ENCODE data around the gene GALNT18. TPM values are rescaled to one million over a fixed set of nuclear protein-coding genes. Genes with fewer than 3 reads are reported as not detected.

Gene GALNT18
- total RNA-seq, 1 experiment from 2014 or later: 9.2 TPM

DNA sequence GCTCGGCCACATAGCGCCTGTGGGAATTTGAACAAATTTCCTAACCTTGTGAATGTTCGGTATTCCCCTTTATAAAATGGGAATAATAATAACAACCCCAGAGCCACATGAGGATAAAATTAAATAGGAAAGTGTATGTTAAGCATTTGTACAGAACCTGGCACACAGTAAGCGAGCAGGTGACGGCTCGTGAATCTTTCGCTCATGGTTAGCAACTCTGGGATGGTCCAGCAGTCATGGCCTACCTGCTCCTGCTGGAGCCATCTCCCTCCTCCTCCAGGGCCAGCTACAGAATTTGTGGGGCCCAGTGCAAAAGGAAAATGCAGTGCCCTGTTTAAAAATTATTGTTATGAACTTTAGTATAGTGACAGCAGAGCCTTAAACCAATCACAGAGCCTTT is 180.3 kb downstream of the GALNT18 start:
- CTCF ChIA-PET: no interaction called here
- Mint-ChIP-seq H3K27ac (ENCODE audit: unreplicated experiment) (no peak overlapping the region), H3K4me3 (ENCODE audit: low read depth, unreplicated experiment) (no peak overlapping the region), H3K9me3 (ENCODE audit: low read depth, unreplicated experiment) (no peaks in the 10 kb centered on the region), H3K36me3 (ENCODE audit: insufficient read depth, unreplicated experiment) (no peaks in the 10 kb centered on the region), H3K4me1 (ENCODE audit: low read depth, unreplicated experiment) (peaks cover 34% of the 10 kb centered on the region), H3K27me3 (ENCODE audit: unreplicated experiment) (no peaks in the 10 kb centered on the region)
- no peak for DNase-seq
- TF ChIP-seq, protein P1, sequence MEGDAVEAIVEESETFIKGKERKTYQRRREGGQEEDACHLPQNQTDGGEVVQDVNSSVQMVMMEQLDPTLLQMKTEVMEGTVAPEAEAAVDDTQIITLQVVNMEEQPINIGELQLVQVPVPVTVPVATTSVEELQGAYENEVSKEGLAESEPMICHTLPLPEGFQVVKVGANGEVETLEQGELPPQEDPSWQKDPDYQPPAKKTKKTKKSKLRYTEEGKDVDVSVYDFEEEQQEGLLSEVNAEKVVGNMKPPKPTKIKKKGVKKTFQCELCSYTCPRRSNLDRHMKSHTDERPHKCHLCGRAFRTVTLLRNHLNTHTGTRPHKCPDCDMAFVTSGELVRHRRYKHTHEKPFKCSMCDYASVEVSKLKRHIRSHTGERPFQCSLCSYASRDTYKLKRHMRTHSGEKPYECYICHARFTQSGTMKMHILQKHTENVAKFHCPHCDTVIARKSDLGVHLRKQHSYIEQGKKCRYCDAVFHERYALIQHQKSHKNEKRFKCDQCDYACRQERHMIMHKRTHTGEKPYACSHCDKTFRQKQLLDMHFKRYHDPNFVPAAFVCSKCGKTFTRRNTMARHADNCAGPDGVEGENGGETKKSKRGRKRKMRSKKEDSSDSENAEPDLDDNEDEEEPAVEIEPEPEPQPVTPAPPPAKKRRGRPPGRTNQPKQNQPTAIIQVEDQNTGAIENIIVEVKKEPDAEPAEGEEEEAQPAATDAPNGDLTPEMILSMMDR (IDR thresholded peaks at IDR 0.05; ENCODE audit: unreplicated experiment): no peak
- intact Hi-C loops (cut with micrococcal nuclease; ENCODE audit: unreplicated experiment): no loop called here
- BruUV-seq (replicated peaks): no TSS peak

DNA sequence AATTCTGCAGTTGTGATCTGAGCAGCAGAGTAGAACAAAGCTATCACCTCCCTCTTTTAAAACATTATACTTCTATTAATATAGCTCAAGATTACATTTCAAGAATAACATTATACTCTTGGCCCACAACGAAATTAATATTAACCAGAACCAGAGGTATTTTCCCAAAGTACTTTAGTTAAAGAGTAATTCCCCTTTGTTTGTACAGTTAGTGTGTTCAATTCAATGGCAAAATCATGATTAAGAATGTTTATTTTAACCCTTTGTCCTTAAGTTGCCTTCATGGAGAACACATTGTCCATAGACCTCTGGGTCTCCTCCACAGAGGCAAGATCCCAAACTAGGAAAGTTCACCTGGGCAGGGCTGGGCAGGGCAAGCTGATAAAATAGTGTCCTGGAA is 180.7 kb downstream of the GALNT18 start:
- Mint-ChIP-seq H3K27me3 (ENCODE audit: unreplicated experiment) (no peaks in the 10 kb centered on the region), H3K27ac (ENCODE audit: unreplicated experiment) (no peak overlapping the region), H3K4me3 (ENCODE audit: low read depth, unreplicated experiment) (no peak overlapping the region), H3K4me1 (ENCODE audit: low read depth, unreplicated experiment) (peaks cover 34% of the 10 kb centered on the region), H3K36me3 (ENCODE audit: insufficient read depth, unreplicated experiment) (no peaks in the 10 kb centered on the region), H3K9me3 (ENCODE audit: low read depth, unreplicated experiment) (no peaks in the 10 kb centered on the region)
- TF ChIP-seq, protein P1 (IDR thresholded peaks at IDR 0.05; ENCODE audit: unreplicated experiment): no peak
- CTCF ChIA-PET: no interaction called here
- BruUV-seq (replicated peaks): no TSS peak
- DNase-seq: no peak
- intact Hi-C loops (cut with micrococcal nuclease; ENCODE audit: unreplicated experiment): no loop called here

DNA sequence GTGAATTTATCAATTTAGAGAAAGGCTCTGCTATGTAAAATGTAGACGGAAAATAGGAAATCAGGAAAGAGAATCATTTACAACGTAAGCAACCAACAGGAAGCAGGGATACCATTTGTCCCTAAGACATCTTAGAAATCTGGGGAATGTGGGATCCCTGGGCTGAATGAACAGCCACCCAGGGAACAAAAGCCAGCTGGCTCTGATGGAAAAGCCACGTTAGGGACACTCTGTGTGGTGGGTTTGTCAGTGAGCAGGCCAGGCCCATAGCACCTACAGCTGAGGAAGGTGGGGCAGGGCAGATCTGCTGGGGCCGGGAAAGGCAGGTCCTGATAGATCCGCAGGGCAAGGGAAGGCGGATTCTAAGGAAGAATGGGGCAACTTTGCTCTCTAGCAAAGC is 181.7 kb downstream of the GALNT18 start:
- Mint-ChIP-seq H3K27ac (ENCODE audit: unreplicated experiment) (no peak overlapping the region), H3K9me3 (ENCODE audit: low read depth, unreplicated experiment) (no peaks in the 10 kb centered on the region), H3K27me3 (ENCODE audit: unreplicated experiment) (no peaks in the 10 kb centered on the region), H3K4me3 (ENCODE audit: low read depth, unreplicated experiment) (no peak overlapping the region), H3K4me1 (ENCODE audit: low read depth, unreplicated experiment) (peaks cover 34% of the 10 kb centered on the region), H3K36me3 (ENCODE audit: insufficient read depth, unreplicated experiment) (no peaks in the 10 kb centered on the region)
- TF ChIP-seq, protein P1 (IDR thresholded peaks at IDR 0.05; ENCODE audit: unreplicated experiment): no peak
- DNase-seq: no peak
- intact Hi-C loops (cut with micrococcal nuclease; ENCODE audit: unreplicated experiment): no loop called here
- no TSS peak for BruUV-seq (replicated peaks)
- CTCF ChIA-PET: no interaction called here

DNA sequence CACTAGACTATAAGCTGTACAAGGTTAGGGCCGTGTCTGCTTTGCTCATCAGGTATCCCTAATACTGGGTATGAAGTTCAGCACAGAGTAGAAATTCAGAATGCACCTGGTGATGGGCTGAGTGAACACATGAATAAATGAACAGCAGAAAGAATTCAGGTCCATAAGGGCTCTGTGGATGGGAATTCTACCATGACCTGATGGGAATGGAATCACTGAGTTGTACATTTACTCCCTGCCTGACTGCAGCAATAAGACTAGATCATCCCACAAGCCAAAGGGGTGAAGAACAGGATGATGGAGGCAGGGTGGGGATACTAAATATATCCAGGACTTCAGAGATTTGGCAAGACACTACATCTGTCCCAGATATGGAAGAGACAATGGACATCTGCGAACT is 182.2 kb downstream of the GALNT18 start:
- Mint-ChIP-seq H3K36me3 (ENCODE audit: insufficient read depth, unreplicated experiment) (no peaks in the 10 kb centered on the region), H3K4me1 (ENCODE audit: low read depth, unreplicated experiment) (peaks cover 30% of the 10 kb centered on the region), H3K27me3 (ENCODE audit: unreplicated experiment) (no peaks in the 10 kb centered on the region), H3K27ac (ENCODE audit: unreplicated experiment) (no peak overlapping the region), H3K9me3 (ENCODE audit: low read depth, unreplicated experiment) (no peaks in the 10 kb centered on the region), H3K4me3 (ENCODE audit: low read depth, unreplicated experiment) (no peak overlapping the region)
- no peak for DNase-seq
- CTCF ChIA-PET: no interaction called here
- TF ChIP-seq, protein P1 (IDR thresholded peaks at IDR 0.05; ENCODE audit: unreplicated experiment): no peak
- intact Hi-C loops (cut with micrococcal nuclease; ENCODE audit: unreplicated experiment): no loop called here
- no TSS peak for BruUV-seq (replicated peaks)

All from Calu3 (cell line).